HCT116 (cell line): ENCODE results near the gene PCDHGB5. TPM values are rescaled to one million over a fixed set of nuclear protein-coding genes. Genes with fewer than 3 reads are reported as not detected.

ENCODE experiments used
- ATAC-seq: fragments of 200-7000 bp; cut with Tn5 transposase; 2 replicates; pipeline ENCODE4 v1.9.1; 2020; ENCODE audit warnings: mild to moderate bottlenecking, moderate library complexity
- BruUV-seq: library from RNA; stranded (reverse); fragments of 400-500 nt; replicated peaks from 2 replicates; lab custom pipeline; 2021; lab: Mats Ljungman, UMichigan
- CTCF ChIA-PET: fragments of 300-600 bp; sonication (Branson Sonifier 250); formaldehyde crosslinking; loops from one replicate; lab custom pipeline; 2021; ENCODE audit warnings: antibody characterized with exemption; lab: Charles Lee
- POLR2A ChIA-PET: fragments of 300-600, 350-600 bp; sonication (Branson Sonifier 250); formaldehyde crosslinking; loops from one replicate; lab custom pipeline; 2021; ENCODE audit warnings: antibody characterized with exemption; lab: Charles Lee
- RAD21 ChIA-PET, 2 experiments: fragments of 300-600 bp; sonication (Branson Sonifier 250); formaldehyde crosslinking; loops; one replicate each; lab custom pipeline; 2023; ENCODE audit warnings: low total read pairs in 2 of 2; ENCODE audit not compliant: uncharacterized antibody in 2 of 2, unreplicated experiment in 2 of 2, low non-redundant PET in 1 of 2; lab: Charles Lee
- DNase-seq: peaks from one replicate; pipeline ENCODE4 v3.0.0-alpha.2; 2010; ENCODE audit warnings: low read depth, low spot score
- H2AFZ ChIP-seq: fragments of 200-600 bp; shearing (Covaris generic), sonication (generic); 2 replicates; pipeline ENCODE4 v1.6.1; 2017; ENCODE audit warnings: low read depth, mixed run types, mixed read lengths, antibody characterized with exemption, low read length; ENCODE audit not compliant: poor library complexity, severe bottlenecking
- H3K27ac ChIP-seq: 2 replicates; pipeline ENCODE4 v1.5.1; 2012; ENCODE audit warnings: low read depth, low read length
- H3K27me3 ChIP-seq: fragments of 200-600 bp; sonication (generic); 2 replicates; pipeline ENCODE4 v1.6.1; 2016; ENCODE audit warnings: mixed run types, low read length, mixed read lengths; ENCODE audit not compliant: insufficient read depth
- H3K36me3 ChIP-seq, 2 experiments: fragments of 200-500 bp in 1 of 2; fragments of 200-600 bp in 1 of 2; sonication (Bioruptor generic) in 1 of 2; sonication (generic) in 1 of 2; 2 replicates each; pipeline versions ENCODE4 v1.5.1 to v1.6.1; 2014 to 2016; ENCODE audit warnings: low read length in 2 of 2, inconsistent platforms in 1 of 2, mixed read lengths in 1 of 2, mixed run types in 1 of 2; ENCODE audit not compliant: insufficient read depth in 2 of 2, control insufficient read depth in 1 of 2
- H3K4me1 ChIP-seq, 2 experiments: fragments of 200-600 bp in 1 of 2; sonication (generic) in 1 of 2; 2 replicates each; pipeline versions ENCODE4 v1.5.1 to v1.6.1; 2012 to 2017; ENCODE audit warnings: low read length in 2 of 2, inconsistent platforms in 1 of 2, mild to moderate bottlenecking in 1 of 2, mixed read lengths in 1 of 2, mixed run types in 1 of 2, moderate library complexity in 1 of 2; ENCODE audit not compliant: insufficient read depth in 2 of 2, control insufficient read depth in 1 of 2
- H3K4me2 ChIP-seq: fragments of 200-600 bp; sonication (generic); 2 replicates; pipeline ENCODE4 v1.6.1; 2017; ENCODE audit warnings: mixed run types, low read length, mixed read lengths
- H3K4me3 ChIP-seq, 2 experiments: fragments of 200-600 bp in 1 of 2; sonication (generic) in 1 of 2; replicated peaks in 1 of 2; 2 replicates each; pipeline ENCODE4 v1.5.1; 2011 to 2016; ENCODE audit warnings: low read length in 2 of 2, control low read depth in 1 of 2, low read depth in 1 of 2, mild to moderate bottlenecking in 1 of 2, mixed read lengths in 1 of 2, mixed run types in 1 of 2
- H3K79me2 ChIP-seq: fragments of 200-600 bp; sonication (generic); 2 replicates; pipeline ENCODE4 v1.6.1; 2017; ENCODE audit warnings: mild to moderate bottlenecking, mixed run types, low read length, moderate library complexity, mixed read lengths; ENCODE audit not compliant: insufficient read depth
- H3K9ac ChIP-seq: fragments of 200-600 bp; sonication (generic); 2 replicates; pipeline ENCODE4 v1.6.1; 2016; ENCODE audit warnings: low read length, mixed read lengths
- H3K9me2 ChIP-seq: fragments of 200-600 bp; sonication (generic), shearing (Covaris generic); 2 replicates; pipeline ENCODE4 v1.6.1; 2017; ENCODE audit warnings: mixed run types, mild to moderate bottlenecking, moderate library complexity; ENCODE audit not compliant: insufficient read depth
- H3K9me3 ChIP-seq, 2 experiments: fragments of 200-500 bp in 1 of 2; fragments of 200-600 bp in 1 of 2; sonication (Bioruptor generic) in 1 of 2; sonication (generic) in 1 of 2; 2 replicates each; pipeline ENCODE4 v1.6.1; 2014 to 2017; ENCODE audit warnings: low read length in 2 of 2, mixed read lengths in 2 of 2, inconsistent platforms in 1 of 2, low read depth in 1 of 2, mild to moderate bottlenecking in 1 of 2, mixed run types in 1 of 2, moderate library complexity in 1 of 2; ENCODE audit not compliant: control insufficient read depth in 1 of 2, insufficient read depth in 1 of 2
- H4K20me1 ChIP-seq: fragments of 200-600 bp; sonication (generic), shearing (Covaris generic); 2 replicates; pipeline ENCODE4 v1.6.1; 2017; ENCODE audit warnings: mixed run types, mild to moderate bottlenecking, moderate library complexity; ENCODE audit not compliant: insufficient read depth
- CEBPB ChIP-seq: IDR thresholded peaks from 2 replicates; pipeline ENCODE4 v1.6.1; 2012; ENCODE audit warnings: low read depth
- ELF1 ChIP-seq: IDR thresholded peaks from 2 replicates; pipeline ENCODE4 v1.6.1; 2012; ENCODE audit warnings: low read depth, borderline replicate concordance
- EZH2 ChIP-seq: fragments of 200-600 bp; sonication (generic); IDR thresholded peaks from 2 replicates; pipeline ENCODE4 v1.6.1; 2017; ENCODE audit warnings: antibody characterized with exemption, mixed run types
- EZH2phosphoT487 ChIP-seq: fragments of 200-600 bp; IDR thresholded peaks from 2 replicates; pipeline ENCODE4 v1.6.1; 2018; ENCODE audit warnings: antibody characterized with exemption, borderline replicate concordance
- FOSL1 ChIP-seq: IDR thresholded peaks from 2 replicates; pipeline ENCODE4 v1.6.1; 2012; ENCODE audit warnings: low read depth
- JUND ChIP-seq: IDR thresholded peaks from 2 replicates; pipeline ENCODE4 v1.6.1; 2012
- POLR2AphosphoS5 ChIP-seq: IDR thresholded peaks from 2 replicates; pipeline ENCODE4 v1.6.1; 2011; ENCODE audit warnings: mild to moderate bottlenecking, low read depth, low read length, moderate library complexity
- SIN3A ChIP-seq: IDR thresholded peaks from 2 replicates; pipeline ENCODE4 v1.6.1; 2012; ENCODE audit warnings: low read depth
- SRF ChIP-seq: IDR thresholded peaks from 2 replicates; pipeline ENCODE4 v1.6.1; 2012; ENCODE audit warnings: low read depth
- ZNF274 ChIP-seq: fragments of 200-500 bp; sonication (Bioruptor generic); IDR thresholded peaks from 2 replicates; pipeline ENCODE4 v1.6.1; 2014; ENCODE audit warnings: mild to moderate bottlenecking, low read depth, low read length, inconsistent platforms
- intact Hi-C: fragments of 100-400 bp; cut with micrococcal nuclease; formaldehyde crosslinking; loops from 2 replicates; pipeline ENCODE4 v1.10.0; 2022
- total RNA-seq: library from RNA; stranded (reverse); gene quantifications from one replicate; pipeline ENCODE4 v1.2.1, GENCODE V29; 2021; ENCODE audit not compliant: unreplicated experiment
- TF ChIP-seq, protein P1 (sequence below): IDR thresholded peaks from 2 replicates; pipeline ENCODE4 v1.6.1; 2012
- TF ChIP-seq, protein P2 (sequence below): IDR thresholded peaks from 2 replicates; pipeline ENCODE4 v1.6.1; 2011; ENCODE audit warnings: mild to moderate bottlenecking, low read length, moderate library complexity; ENCODE audit not compliant: insufficient replicate concordance; ENCODE audit errors: extremely low read depth
- TF ChIP-seq, protein P3 (sequence below): IDR thresholded peaks from 2 replicates; pipeline ENCODE4 v1.6.1; 2012; ENCODE audit warnings: low read depth

PCDHGB5 gene
- total RNA-seq, 1 experiment from 2014 or later = 0.15 TPM

DNA sequence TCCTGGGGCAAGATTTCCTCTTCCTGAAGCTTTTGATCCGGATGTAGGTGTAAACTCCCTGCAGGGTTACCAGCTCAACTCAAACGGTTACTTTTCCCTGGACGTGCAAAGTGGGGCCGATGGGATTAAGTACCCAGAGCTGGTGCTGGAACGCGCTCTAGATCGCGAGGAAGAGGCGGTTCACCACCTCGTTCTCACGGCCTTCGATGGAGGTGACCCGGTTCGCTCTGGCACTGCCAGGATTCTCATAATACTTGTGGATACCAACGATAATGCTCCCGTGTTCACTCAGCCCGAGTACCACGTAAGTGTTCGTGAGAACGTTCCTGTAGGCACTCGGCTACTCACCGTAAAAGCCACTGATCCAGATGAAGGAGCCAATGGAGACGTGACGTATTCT is 42.1 kb upstream of the PCDHGB5 start:
- CTCF ChIA-PET = no interaction called here
- Histone ChIP-seq H3K4me3 (no peak overlapping the region), H2AFZ (no peak overlapping the region), H3K27ac (no peak overlapping the region)
- TF ChIP-seq POLR2AphosphoS5 (no peak), JUND (no peak)
- TF ChIP-seq, all 23 proteins: peak for 0
- H3K4me1 ChIP-seq = no peaks in the 10 kb centered on the region
- ATAC-seq (no peak), DNase-seq (no peak)
- no peaks in the 10 kb centered on the region for H3K9me2 ChIP-seq
- H3K9ac ChIP-seq = no peak overlapping the region
- RAD21 ChIA-PET = no interaction called here
- no peaks in the 10 kb centered on the region for H4K20me1 ChIP-seq
- H3K27me3 ChIP-seq = no peaks in the 10 kb centered on the region
- POLR2A ChIA-PET = no interaction called here
- BruUV-seq = no TSS peak
- H3K9me3 ChIP-seq = no peaks in the 10 kb centered on the region; a peak in 2 of 4 replicates
- intact Hi-C loops = no loop called here
- no peaks in the 10 kb centered on the region for H3K36me3 ChIP-seq
- H3K79me2 ChIP-seq = no peaks in the 10 kb centered on the region
- no peak overlapping the region for H3K4me2 ChIP-seq

DNA sequence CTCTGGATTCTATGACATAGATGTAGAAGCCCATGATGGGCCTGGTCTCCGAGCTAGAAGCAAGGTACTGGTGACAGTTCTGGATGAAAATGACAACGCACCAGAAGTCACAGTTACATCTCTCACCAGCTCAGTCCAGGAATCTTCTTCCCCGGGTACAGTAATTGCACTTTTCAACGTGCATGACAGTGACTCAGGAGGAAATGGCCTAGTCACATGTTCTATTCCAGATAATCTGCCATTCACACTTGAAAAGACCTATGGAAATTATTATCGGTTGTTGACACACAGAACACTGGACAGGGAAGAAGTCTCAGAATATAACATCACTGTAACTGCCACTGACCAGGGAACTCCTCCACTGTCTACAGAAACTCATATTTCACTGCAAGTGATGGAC is 41.6 kb upstream of the PCDHGB5 start:
- H3K27me3 ChIP-seq = no peaks in the 10 kb centered on the region
- H3K36me3 ChIP-seq = no peaks in the 10 kb centered on the region
- CTCF ChIA-PET = no interaction called here
- H2AFZ ChIP-seq = no peak overlapping the region
- no peaks in the 10 kb centered on the region for H4K20me1 ChIP-seq
- TF ChIP-seq SIN3A = no peak
- no peak for TF ChIP-seq EZH2phosphoT487
- TF ChIP-seq CEBPB = no peak
- no peak for TF ChIP-seq ELF1
- no peak for TF ChIP-seq EZH2
- no peak for TF ChIP-seq FOSL1
- TF ChIP-seq, protein P1, sequence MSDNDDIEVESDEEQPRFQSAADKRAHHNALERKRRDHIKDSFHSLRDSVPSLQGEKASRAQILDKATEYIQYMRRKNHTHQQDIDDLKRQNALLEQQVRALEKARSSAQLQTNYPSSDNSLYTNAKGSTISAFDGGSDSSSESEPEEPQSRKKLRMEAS = no peak
- TF ChIP-seq, protein P2, sequence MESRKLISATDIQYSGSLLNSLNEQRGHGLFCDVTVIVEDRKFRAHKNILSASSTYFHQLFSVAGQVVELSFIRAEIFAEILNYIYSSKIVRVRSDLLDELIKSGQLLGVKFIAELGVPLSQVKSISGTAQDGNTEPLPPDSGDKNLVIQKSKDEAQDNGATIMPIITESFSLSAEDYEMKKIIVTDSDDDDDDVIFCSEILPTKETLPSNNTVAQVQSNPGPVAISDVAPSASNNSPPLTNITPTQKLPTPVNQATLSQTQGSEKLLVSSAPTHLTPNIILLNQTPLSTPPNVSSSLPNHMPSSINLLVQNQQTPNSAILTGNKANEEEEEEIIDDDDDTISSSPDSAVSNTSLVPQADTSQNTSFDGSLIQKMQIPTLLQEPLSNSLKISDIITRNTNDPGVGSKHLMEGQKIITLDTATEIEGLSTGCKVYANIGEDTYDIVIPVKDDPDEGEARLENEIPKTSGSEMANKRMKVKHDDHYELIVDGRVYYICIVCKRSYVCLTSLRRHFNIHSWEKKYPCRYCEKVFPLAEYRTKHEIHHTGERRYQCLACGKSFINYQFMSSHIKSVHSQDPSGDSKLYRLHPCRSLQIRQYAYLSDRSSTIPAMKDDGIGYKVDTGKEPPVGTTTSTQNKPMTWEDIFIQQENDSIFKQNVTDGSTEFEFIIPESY = no peak
- TF ChIP-seq, protein P3, sequence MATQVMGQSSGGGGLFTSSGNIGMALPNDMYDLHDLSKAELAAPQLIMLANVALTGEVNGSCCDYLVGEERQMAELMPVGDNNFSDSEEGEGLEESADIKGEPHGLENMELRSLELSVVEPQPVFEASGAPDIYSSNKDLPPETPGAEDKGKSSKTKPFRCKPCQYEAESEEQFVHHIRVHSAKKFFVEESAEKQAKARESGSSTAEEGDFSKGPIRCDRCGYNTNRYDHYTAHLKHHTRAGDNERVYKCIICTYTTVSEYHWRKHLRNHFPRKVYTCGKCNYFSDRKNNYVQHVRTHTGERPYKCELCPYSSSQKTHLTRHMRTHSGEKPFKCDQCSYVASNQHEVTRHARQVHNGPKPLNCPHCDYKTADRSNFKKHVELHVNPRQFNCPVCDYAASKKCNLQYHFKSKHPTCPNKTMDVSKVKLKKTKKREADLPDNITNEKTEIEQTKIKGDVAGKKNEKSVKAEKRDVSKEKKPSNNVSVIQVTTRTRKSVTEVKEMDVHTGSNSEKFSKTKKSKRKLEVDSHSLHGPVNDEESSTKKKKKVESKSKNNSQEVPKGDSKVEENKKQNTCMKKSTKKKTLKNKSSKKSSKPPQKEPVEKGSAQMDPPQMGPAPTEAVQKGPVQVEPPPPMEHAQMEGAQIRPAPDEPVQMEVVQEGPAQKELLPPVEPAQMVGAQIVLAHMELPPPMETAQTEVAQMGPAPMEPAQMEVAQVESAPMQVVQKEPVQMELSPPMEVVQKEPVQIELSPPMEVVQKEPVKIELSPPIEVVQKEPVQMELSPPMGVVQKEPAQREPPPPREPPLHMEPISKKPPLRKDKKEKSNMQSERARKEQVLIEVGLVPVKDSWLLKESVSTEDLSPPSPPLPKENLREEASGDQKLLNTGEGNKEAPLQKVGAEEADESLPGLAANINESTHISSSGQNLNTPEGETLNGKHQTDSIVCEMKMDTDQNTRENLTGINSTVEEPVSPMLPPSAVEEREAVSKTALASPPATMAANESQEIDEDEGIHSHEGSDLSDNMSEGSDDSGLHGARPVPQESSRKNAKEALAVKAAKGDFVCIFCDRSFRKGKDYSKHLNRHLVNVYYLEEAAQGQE = no peak
- TF ChIP-seq SRF = no peak
- no peak for TF ChIP-seq ZNF274
- TF ChIP-seq POLR2AphosphoS5 = no peak
- TF ChIP-seq, all 23 proteins: peak for 0
- ChIA-PET RAD21 (no interaction called here), POLR2A (no interaction called here)
- Histone ChIP-seq H3K27ac (no peak overlapping the region), H3K9me2 (no peaks in the 10 kb centered on the region), H3K4me2 (no peak overlapping the region), H3K9me3 (no peaks in the 10 kb centered on the region; a peak in 2 of 4 replicates), H3K9ac (no peak overlapping the region), H3K79me2 (no peaks in the 10 kb centered on the region), H3K4me1 (no peaks in the 10 kb centered on the region), H3K4me3 (no peak overlapping the region)
- BruUV-seq = no TSS peak
- DNase-seq = no peak
- intact Hi-C loops = no loop called here
- ATAC-seq = no peak
